Duodenal mucosa (tissue), 2 donors: ENCODE results near the gene SHISA9.

ENCODE experiments used
- H3K27ac ChIP-seq: one replicate; pipeline ENCODE4 v1.7.0; 2013; ENCODE audit warnings: low read depth, low read length
- H3K27me3 ChIP-seq, 2 donors: one replicate each; pipeline ENCODE4 v1.7.0; 2013; ENCODE audit warnings: low read length in 2 of 2, control low read depth in 1 of 2; ENCODE audit not compliant: insufficient read depth in 2 of 2, control insufficient read depth in 1 of 2
- H3K36me3 ChIP-seq, 2 donors: one replicate each; pipeline ENCODE4 v1.7.0; 2013; ENCODE audit warnings: low read length in 2 of 2, control low read depth in 1 of 2; ENCODE audit not compliant: insufficient read depth in 2 of 2, control insufficient read depth in 1 of 2
- H3K4me1 ChIP-seq, 2 donors: one replicate each; pipeline ENCODE4 v1.7.0; 2013; ENCODE audit warnings: low read length in 2 of 2, control low read depth in 1 of 2; ENCODE audit not compliant: insufficient read depth in 2 of 2, control insufficient read depth in 1 of 2
- H3K4me3 ChIP-seq, 2 donors: one replicate each; pipeline ENCODE4 v1.7.0; 2013; ENCODE audit warnings: low read length in 2 of 2, low read depth in 1 of 2
- H3K9ac ChIP-seq, 2 donors: one replicate each; pipeline ENCODE4 v1.7.0; 2013; ENCODE audit warnings: low read length in 2 of 2, low read depth in 1 of 2
- H3K9me3 ChIP-seq, 2 donors: one replicate each; pipeline ENCODE4 v1.7.0; 2013; ENCODE audit warnings: low read length in 2 of 2, control low read depth in 1 of 2; ENCODE audit not compliant: control insufficient read depth in 1 of 2

The SHISA9 gene

GRCh38 chr16:12975766-12976165 is 74.4 kb downstream of the SHISA9 start:
- Histone ChIP-seq H3K27me3 (no peaks in the 10 kb centered on the region), H3K36me3 (no peaks in the 10 kb centered on the region), H3K4me3 (no peak overlapping the region), H3K4me1 (no peaks in the 10 kb centered on the region), H3K9me3 (no peaks in the 10 kb centered on the region), H3K27ac (no peak overlapping the region), H3K9ac (no peak overlapping the region)

- no peaks in the 10 kb centered on the region for H3K4me1 ChIP-seq
- no peak overlapping the region for H3K4me3 ChIP-seq
- H3K27ac ChIP-seq: no peak overlapping the region
- H3K36me3 ChIP-seq: no peaks in the 10 kb centered on the region
- no peak overlapping the region for H3K9ac ChIP-seq
- H3K9me3 ChIP-seq: no peaks in the 10 kb centered on the region
- no peaks in the 10 kb centered on the region for H3K27me3 ChIP-seq
Measured at GRCh38 chr16:12976496-12976895, 75.1 kb downstream of the SHISA9 start.

GRCh38 chr16:12976936-12977335 is 75.5 kb downstream of the SHISA9 start:
- H3K9ac ChIP-seq: no peak overlapping the region
- no peak overlapping the region for H3K27ac ChIP-seq
- H3K36me3 ChIP-seq: no peaks in the 10 kb centered on the region
- no peaks in the 10 kb centered on the region for H3K4me1 ChIP-seq
- no peaks in the 10 kb centered on the region for H3K27me3 ChIP-seq
- H3K9me3 ChIP-seq: no peaks in the 10 kb centered on the region
- no peak overlapping the region for H3K4me3 ChIP-seq

- Histone ChIP-seq H3K9ac (no peak overlapping the region), H3K27me3 (no peaks in the 10 kb centered on the region), H3K4me1 (no peaks in the 10 kb centered on the region), H3K36me3 (no peaks in the 10 kb centered on the region), H3K27ac (no peak overlapping the region), H3K9me3 (no peaks in the 10 kb centered on the region), H3K4me3 (no peak overlapping the region)
Measured at GRCh38 chr16:12985516-12985915, 84.1 kb downstream of the SHISA9 start.

DNA sequence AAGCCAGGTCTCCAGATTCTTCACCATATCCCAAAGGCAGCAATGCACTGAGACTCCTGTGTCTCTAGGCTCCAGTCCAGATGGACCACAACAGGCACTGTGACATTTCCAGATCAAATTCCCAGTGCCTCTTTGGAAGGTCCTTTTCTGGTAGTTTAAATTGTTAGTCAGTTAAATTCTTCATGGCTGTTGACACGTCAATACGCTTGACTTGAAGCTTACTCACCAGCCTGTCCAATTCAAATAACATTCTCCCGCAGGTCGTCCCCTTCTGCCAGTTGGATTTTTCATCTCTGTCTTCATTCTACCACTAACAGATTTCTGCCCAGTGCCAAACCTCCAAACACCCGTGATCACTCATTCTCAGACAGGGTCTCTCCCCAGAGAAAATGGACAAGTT is 86.7 kb downstream of the SHISA9 start:
- H3K9ac ChIP-seq: no peak overlapping the region
- no peak overlapping the region for H3K4me3 ChIP-seq
- H3K36me3 ChIP-seq: no peaks in the 10 kb centered on the region
- no peaks in the 10 kb centered on the region for H3K4me1 ChIP-seq
- H3K27ac ChIP-seq: no peak overlapping the region
- no peaks in the 10 kb centered on the region for H3K27me3 ChIP-seq
- H3K9me3 ChIP-seq: no peaks in the 10 kb centered on the region

DNA sequence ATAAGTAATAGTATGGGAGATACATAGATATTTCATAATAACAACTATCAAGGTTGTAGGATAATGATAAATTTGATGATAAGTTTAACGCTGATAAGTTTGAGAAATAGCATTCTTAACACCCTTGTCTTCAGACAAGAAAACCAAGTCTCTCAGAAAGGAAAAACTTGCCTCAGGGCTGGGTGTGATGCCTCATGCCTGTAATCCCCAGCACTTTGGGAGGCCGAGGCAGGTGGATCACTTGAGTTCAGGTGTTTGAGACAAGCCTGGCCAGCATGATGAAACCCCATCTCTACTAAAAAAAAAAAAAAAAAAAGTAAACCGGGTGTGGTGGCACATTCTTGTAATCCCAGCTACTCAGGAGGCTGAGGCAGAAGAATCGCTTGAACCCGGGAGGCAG is 90.7 kb downstream of the SHISA9 start:
- no peaks in the 10 kb centered on the region for H3K9me3 ChIP-seq
- H3K36me3 ChIP-seq: no peaks in the 10 kb centered on the region
- H3K27ac ChIP-seq: no peak overlapping the region
- H3K9ac ChIP-seq: no peak overlapping the region
- no peaks in the 10 kb centered on the region for H3K27me3 ChIP-seq
- H3K4me3 ChIP-seq: no peak overlapping the region
- H3K4me1 ChIP-seq: no peaks in the 10 kb centered on the region

DNA sequence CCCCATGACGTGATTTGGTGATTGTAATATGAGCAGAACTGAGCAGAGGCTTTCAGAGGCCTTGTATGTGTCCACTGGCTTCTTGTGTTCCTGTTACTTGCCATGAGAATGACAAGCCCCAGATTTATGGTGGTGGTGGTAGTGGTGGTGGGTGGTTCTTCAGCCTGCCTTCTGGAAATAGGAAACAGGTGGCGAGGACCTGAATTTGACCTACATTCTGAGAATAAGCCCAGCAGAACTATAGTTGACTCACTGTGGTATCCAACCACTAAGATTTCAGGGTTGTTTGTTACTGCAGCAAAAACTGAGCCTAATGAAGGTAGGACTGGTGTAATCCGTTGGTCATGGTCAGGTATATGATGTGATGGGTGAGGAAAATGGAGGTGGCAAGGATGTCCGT is 93.0 kb downstream of the SHISA9 start:
- no peaks in the 10 kb centered on the region for H3K36me3 ChIP-seq
- H3K4me3 ChIP-seq: no peak overlapping the region
- no peak overlapping the region for H3K9ac ChIP-seq
- H3K27me3 ChIP-seq: no peaks in the 10 kb centered on the region
- H3K9me3 ChIP-seq: no peaks in the 10 kb centered on the region
- H3K4me1 ChIP-seq: no peaks in the 10 kb centered on the region
- H3K27ac ChIP-seq: no peak overlapping the region

- H3K27me3 ChIP-seq: no peaks in the 10 kb centered on the region
- no peak overlapping the region for H3K27ac ChIP-seq
- H3K9ac ChIP-seq: no peak overlapping the region
- no peak overlapping the region for H3K4me3 ChIP-seq
- H3K9me3 ChIP-seq: no peaks in the 10 kb centered on the region
- no peaks in the 10 kb centered on the region for H3K4me1 ChIP-seq
- H3K36me3 ChIP-seq: no peaks in the 10 kb centered on the region
Measured at GRCh38 chr16:12995721-12996372, 94.4 kb downstream of the SHISA9 start.

- Histone ChIP-seq H3K4me1 (no peaks in the 10 kb centered on the region), H3K9me3 (no peaks in the 10 kb centered on the region), H3K9ac (no peak overlapping the region), H3K36me3 (no peaks in the 10 kb centered on the region), H3K4me3 (no peak overlapping the region), H3K27ac (no peak overlapping the region), H3K27me3 (no peaks in the 10 kb centered on the region)
Measured at GRCh38 chr16:12998361-12999085, 97.1 kb downstream of the SHISA9 start.

DNA sequence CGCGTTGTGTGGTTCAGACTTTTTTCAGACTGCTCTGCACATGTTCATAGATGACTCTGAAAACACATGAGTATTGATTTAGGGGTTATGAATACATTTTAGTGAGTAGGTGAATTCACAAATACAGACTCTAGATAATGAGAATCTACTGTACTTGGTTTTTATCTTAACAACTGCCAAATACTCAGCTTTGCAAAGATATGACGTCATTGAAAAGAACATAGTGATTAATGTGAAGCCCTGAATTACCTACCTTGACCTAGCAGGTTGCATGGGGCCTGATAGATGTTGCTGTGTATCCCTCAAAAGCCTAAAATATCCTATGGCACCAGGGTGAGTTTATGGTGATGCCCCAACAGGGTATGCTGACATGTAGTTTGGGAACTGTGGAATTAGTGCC is 98.0 kb downstream of the SHISA9 start:
- no peaks in the 10 kb centered on the region for H3K27me3 ChIP-seq
- no peak overlapping the region for H3K9ac ChIP-seq
- H3K9me3 ChIP-seq: no peaks in the 10 kb centered on the region
- no peaks in the 10 kb centered on the region for H3K4me1 ChIP-seq
- no peak overlapping the region for H3K4me3 ChIP-seq
- H3K27ac ChIP-seq: no peak overlapping the region
- H3K36me3 ChIP-seq: no peaks in the 10 kb centered on the region
